Fibroblast of the aortic adventitia (primary cell): ENCODE data around the gene SEL1L2. TPM values are rescaled to one million over a fixed set of nuclear protein-coding genes. Genes with fewer than 3 reads are reported as not detected.
A peak's percentile ranks its signal among the peaks of the same experiment; 100 is the strongest.

Source experiments
- DNase-seq: peaks from one replicate; pipeline ENCODE4 v3.0.0-alpha.2; 2010; ENCODE audit warnings: low read depth
- H3K4me3 ChIP-seq: 2 replicates; pipeline ENCODE4 v1.5.1; 2011; ENCODE audit warnings: low read depth, mild to moderate bottlenecking, control low read depth, low read length, moderate library complexity
- CTCF ChIP-seq: IDR thresholded peaks from 2 replicates; pipeline ENCODE4 v1.5.1; 2011; ENCODE audit warnings: mild to moderate bottlenecking, low read length, control low read depth, inconsistent platforms; ENCODE audit not compliant: insufficient read depth
- total RNA-seq: library from RNA; depleted of rRNA; stranded (reverse); fragments of >200 nt; gene quantifications from 2 replicates; pipeline ENCODE4 v1.2.3, GENCODE V29; 2012; ENCODE audit warnings: low replicate concordance

Gene SEL1L2
- total RNA-seq, 1 donor, result not detected

GRCh38 chr20:13816757-13817156 lies 173.7 kb downstream of the SEL1L2 start:
- TF ChIP-seq CTCF, result no peak
- DNase-seq, result no peak

GRCh38 chr20:13814672-13815071 lies 175.7 kb downstream of the SEL1L2 start:
- no peak for TF ChIP-seq CTCF
- H3K4me3 ChIP-seq, result no peak overlapping the region
- no peak for DNase-seq

More at GRCh38 chr20:13816757-13817156, 173.7 kb downstream of the SEL1L2 start:
- H3K4me3 ChIP-seq, result no peak overlapping the region

DNA sequence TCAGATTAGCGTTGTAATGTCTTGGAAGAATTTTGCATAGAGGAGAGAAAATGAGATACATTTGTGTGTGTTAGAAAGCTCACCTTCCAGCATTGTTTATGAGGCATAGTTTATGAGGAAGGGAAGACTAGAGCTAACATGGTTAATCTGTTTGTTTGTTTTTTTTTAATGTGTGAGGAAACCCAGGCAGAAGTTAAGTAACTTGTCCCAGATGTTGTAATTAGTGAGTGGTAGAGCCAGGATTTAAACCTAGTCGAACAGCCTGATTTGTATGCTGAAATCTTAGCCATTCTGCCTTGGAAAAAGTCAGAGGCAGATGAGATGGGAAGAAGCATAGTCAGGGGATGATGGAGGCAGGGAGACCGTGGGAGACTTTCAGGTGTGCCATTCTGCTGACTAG lies 176.5 kb downstream of the SEL1L2 start:
- no peak overlapping the region for H3K4me3 ChIP-seq
- TF ChIP-seq CTCF, result no peak
- no peak for DNase-seq

- no peak for TF ChIP-seq CTCF
- DNase-seq, result no peak
- no peak overlapping the region for H3K4me3 ChIP-seq
Measured at GRCh38 chr20:13810446-13810845, 180.0 kb downstream of the SEL1L2 start.

DNA sequence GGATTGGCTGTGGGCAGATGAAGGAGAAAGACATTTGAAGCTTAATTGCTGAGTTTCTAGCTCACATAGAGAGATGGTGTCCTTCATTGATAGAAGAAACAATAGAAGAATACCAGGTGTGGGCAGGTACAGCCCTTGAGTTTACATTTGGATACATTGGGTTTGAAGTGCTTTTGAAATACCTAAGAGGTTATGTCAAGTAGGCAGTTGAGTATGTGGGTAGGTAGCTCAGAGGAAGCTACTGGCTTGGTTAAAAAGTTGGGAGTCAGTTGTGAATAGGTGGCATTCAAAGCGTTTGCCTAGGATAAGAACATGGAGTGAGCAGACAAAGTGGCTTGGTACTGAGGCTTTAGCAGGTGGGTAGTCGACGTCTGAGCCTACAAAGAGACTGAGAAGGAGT lies 180.6 kb downstream of the SEL1L2 start:
- no peak for DNase-seq
- no peak for TF ChIP-seq CTCF
- H3K4me3 ChIP-seq, result no peak overlapping the region

DNA sequence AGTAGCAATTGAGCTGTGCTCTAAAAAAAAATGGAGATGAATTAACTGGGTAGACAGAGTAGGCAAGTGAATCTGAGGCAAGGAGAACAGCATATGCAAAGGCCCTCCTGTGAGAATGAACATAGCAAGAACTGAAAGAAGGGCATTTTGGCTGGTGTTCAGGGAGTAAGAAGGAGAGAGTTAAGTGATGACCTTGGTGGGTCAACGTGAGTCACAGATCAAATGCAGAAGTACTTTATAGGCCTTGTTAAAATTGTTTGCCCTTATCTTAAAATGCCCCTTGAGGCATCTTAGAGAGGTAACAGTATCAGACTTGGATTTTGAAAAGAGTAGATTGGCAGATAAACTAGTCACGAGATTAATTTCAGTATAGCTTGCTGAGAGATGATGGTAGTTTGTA lies 181.0 kb downstream of the SEL1L2 start:
- TF ChIP-seq CTCF, result no peak
- H3K4me3 ChIP-seq, result no peak overlapping the region
- DNase-seq, result no peak

GRCh38 chr20:13800728-13801134 lies 189.7 kb downstream of the SEL1L2 start:
- TF ChIP-seq CTCF, result no peak
- no peak overlapping the region for H3K4me3 ChIP-seq
- DNase-seq, result peak; percentile 99
